ACC112 (cell line): ENCODE measurements around the gene SLC25A53.
A peak's percentile ranks its signal among the peaks of the same experiment; 100 is the strongest.

ENCODE experiments used
- H2AFZ ChIP-seq: fragments of 200-600 bp; sonication (generic); one replicate; pipeline ENCODE4 v1.6.0; 2017; ENCODE audit warnings: antibody characterized with exemption, low read length; ENCODE audit not compliant: unreplicated experiment
- H3K27ac ChIP-seq: fragments of 200-600 bp; sonication (generic); 2 replicates; pipeline ENCODE4 v1.5.1; 2014; ENCODE audit warnings: low read depth, mild to moderate bottlenecking, antibody characterized with exemption, low read length, moderate library complexity
- H3K27me3 ChIP-seq: fragments of 200-600 bp; sonication (generic); 2 replicates; pipeline ENCODE4 v1.6.1; 2014; ENCODE audit warnings: mild to moderate bottlenecking, antibody characterized with exemption, low read length, moderate library complexity, mixed read lengths; ENCODE audit not compliant: insufficient read depth
- H3K36me3 ChIP-seq: fragments of 200-600 bp; sonication (generic); 2 replicates; pipeline ENCODE4 v1.6.1; 2016; ENCODE audit warnings: mild to moderate bottlenecking, antibody characterized with exemption, low read length, moderate library complexity, mixed read lengths; ENCODE audit not compliant: insufficient read depth
- H3K4me1 ChIP-seq: fragments of 200-600 bp; sonication (generic); one replicate; pipeline ENCODE4 v1.6.1; 2016; ENCODE audit warnings: low read length, mixed read lengths; ENCODE audit not compliant: insufficient read depth, unreplicated experiment, control insufficient read depth
- H3K4me3 ChIP-seq: fragments of 200-600 bp; sonication (generic); 2 replicates; pipeline ENCODE4 v1.5.1; 2014; ENCODE audit warnings: mild to moderate bottlenecking, low read depth, low read length
- H3K79me2 ChIP-seq: fragments of 200-600 bp; sonication (generic); one replicate; pipeline ENCODE4 v1.6.0; 2016; ENCODE audit warnings: low read length; ENCODE audit not compliant: control insufficient read depth, unreplicated experiment, insufficient read depth

The SLC25A53 gene, protein sequence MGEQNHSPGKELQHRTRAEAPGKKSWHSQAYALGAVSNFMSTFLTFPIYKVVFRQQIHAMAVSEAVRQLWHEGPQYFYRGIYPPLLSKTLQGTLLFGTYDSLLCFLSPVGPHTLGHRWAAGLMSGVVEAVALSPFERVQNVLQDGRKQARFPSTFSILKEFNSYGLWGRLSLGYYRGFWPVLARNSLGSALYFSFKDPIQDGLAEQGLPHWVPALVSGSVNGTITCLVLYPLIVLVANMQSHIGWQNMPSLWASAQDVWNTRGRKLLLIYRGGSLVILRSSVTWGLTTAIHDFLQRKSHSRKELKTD

DNA sequence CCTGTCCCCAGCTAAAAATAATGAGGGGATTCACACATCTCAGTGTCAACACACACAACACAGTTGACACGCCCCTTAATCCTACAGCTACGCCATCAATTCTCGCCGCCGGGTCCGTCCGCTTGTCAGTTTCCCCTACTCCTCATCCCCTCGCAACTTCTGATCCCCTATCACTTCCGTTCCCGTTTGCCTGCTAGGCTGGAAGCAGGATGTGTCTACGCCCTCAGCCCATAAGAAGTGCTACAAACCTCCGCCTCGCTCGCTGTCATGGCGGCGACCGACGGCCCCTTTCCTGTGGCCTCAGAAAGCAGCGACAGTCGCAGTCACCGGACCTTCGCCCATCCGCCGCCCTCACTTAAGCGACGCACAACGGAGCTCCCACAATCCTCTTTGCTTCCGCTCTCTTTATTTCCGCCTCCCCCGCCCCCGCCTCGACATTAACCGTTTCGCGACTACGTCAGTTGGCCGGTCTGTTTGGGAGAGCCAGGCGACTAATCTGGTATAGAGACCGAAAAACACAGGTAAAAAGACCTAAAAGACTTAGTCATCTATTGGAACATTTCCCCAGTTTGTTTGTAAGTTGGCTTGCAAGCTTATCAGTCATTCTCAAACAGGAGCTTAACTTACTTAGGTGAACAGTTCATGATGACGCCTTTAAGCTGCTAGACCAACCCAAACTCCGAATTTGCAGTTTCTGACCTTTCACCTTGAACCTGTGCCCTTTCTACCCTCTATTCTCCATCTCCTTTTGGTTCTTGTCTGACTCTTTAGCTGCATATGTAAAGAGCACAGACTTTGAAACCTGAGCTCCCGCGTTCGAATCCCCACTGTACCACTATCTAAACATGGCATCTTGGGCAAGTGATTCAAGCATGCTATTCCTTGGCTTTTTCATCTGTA, at the start of gene SLC25A53:
SLC25A53 (minus strand) TSS at position 380 of the 900 bp plus-strand sequence. CDS start 51,752 bp downstream, outside the sequence.
- Histone ChIP-seq H3K27me3 (no peaks in the 10 kb centered on the region), H3K36me3 (no peaks in the 10 kb centered on the region), H3K27ac (peak within 1 kb of the TSS; percentile 90), H3K4me1 (peaks cover 3% of the 10 kb centered on the region), H3K79me2 (peaks cover 12% of the 10 kb centered on the region), H3K4me3 (peak within 1 kb of the TSS; percentile 95), H2AFZ (peak within 1 kb of the TSS; percentile 58)

DNA sequence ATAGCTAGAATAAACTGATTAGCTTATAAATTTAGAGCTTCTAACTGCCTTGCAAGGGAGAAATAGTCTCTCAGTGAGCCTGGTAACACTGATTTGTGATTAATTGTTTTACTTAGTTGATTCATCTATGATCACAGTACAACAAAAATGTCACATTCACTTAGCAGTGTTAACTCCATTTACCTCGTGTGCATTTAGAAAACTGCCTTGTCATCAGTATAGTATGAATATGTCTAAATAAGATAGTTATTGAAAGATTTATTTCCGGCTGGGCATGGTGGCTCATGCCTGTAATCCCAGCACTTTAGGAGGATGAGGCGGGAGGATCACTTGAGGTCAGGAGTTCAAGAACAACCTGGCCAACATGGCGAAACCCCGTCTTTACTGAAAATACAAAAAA, 48.7 kb upstream of the SLC25A53 start:
- Histone ChIP-seq H3K79me2 (no peaks in the 10 kb centered on the region), H2AFZ (no peak overlapping the region), H3K27me3 (no peaks in the 10 kb centered on the region)

GRCh38 chrX:104195489-104196084, 38.8 kb upstream of the SLC25A53 start:
- Histone ChIP-seq H2AFZ (no peak overlapping the region), H3K79me2 (no peaks in the 10 kb centered on the region), H3K36me3 (peaks cover 3% of the 10 kb centered on the region)

More for the DNA sequence above, 48.7 kb upstream of the SLC25A53 start:
- H3K36me3 ChIP-seq, result no peaks in the 10 kb centered on the region
- no peak overlapping the region for H3K27ac ChIP-seq
- H3K4me1 ChIP-seq, result no peaks in the 10 kb centered on the region
- H3K4me3 ChIP-seq, result no peak overlapping the region

DNA sequence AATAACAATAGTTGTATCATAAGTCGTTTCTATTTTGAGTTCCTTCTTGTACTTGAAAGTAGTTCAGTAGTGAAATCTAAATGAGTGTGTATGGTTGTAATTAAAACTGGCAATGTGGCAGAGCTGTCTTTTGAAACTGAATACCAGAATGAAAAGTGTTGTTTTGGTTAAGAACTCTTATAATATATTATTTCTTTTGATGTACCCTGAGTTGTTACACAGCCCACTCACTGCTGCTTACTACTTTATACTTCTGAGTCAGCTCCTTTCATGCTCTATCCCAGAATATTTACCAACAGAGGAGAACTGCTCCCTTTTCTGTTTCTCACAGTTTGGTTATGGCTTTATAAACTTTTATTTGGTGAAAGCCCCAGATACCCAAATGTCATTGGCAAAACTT, 38.2 kb upstream of the SLC25A53 start:
- Histone ChIP-seq H3K27me3 (no peaks in the 10 kb centered on the region), H3K79me2 (no peaks in the 10 kb centered on the region), H2AFZ (no peak overlapping the region), H3K36me3 (peaks cover 5% of the 10 kb centered on the region), H3K4me1 (no peaks in the 10 kb centered on the region), H3K27ac (no peak overlapping the region), H3K4me3 (no peak overlapping the region)

More at GRCh38 chrX:104195489-104196084, 38.8 kb upstream of the SLC25A53 start:
- H3K4me3 ChIP-seq, result no peak overlapping the region
- no peaks in the 10 kb centered on the region for H3K4me1 ChIP-seq
- H3K27me3 ChIP-seq, result no peaks in the 10 kb centered on the region
- H3K27ac ChIP-seq, result no peak overlapping the region

GRCh38 chrX:104193485-104193884, 36.7 kb upstream of the SLC25A53 start:
- no peak overlapping the region for H3K27ac ChIP-seq
- H3K27me3 ChIP-seq, result no peaks in the 10 kb centered on the region
- peaks cover 5% of the 10 kb centered on the region for H3K36me3 ChIP-seq
- no peak overlapping the region for H3K4me3 ChIP-seq
- no peak overlapping the region for H2AFZ ChIP-seq
- H3K4me1 ChIP-seq, result no peaks in the 10 kb centered on the region
- H3K79me2 ChIP-seq, result no peaks in the 10 kb centered on the region

DNA sequence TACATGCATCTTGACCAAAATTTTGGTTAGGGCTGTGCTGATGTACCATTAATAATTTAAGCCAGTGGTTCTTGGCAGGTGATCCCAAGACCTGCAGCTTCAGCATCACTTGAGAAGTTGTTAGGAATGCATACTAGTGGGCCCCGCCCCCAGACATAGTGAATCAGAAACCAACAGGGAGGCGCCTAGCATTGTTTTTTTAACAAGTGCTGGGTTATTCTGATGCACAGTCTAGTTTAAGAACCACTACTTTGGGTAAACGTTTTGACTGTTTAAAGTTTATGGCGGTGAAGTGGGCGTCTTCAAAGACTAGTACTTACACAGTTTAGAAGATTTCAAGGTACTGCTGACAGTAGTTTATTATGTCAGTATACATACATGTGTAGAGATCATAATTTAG, 33.0 kb upstream of the SLC25A53 start:
- Histone ChIP-seq H3K4me3 (no peak overlapping the region), H3K4me1 (no peaks in the 10 kb centered on the region), H3K27me3 (no peaks in the 10 kb centered on the region), H3K36me3 (peaks cover 5% of the 10 kb centered on the region), H2AFZ (no peak overlapping the region), H3K27ac (no peak overlapping the region), H3K79me2 (no peaks in the 10 kb centered on the region)

GRCh38 chrX:104187931-104188330, 31.1 kb upstream of the SLC25A53 start:
- Histone ChIP-seq H2AFZ (no peak overlapping the region), H3K27me3 (no peaks in the 10 kb centered on the region), H3K27ac (no peak overlapping the region), H3K79me2 (no peaks in the 10 kb centered on the region), H3K4me3 (no peak overlapping the region), H3K4me1 (no peaks in the 10 kb centered on the region), H3K36me3 (peaks cover 5% of the 10 kb centered on the region)

- Histone ChIP-seq H3K27ac (no peak overlapping the region), H3K79me2 (peaks cover 22% of the 10 kb centered on the region), H3K36me3 (no peaks in the 10 kb centered on the region), H3K4me1 (no peaks in the 10 kb centered on the region), H3K27me3 (no peaks in the 10 kb centered on the region), H3K4me3 (no peak overlapping the region), H2AFZ (no peak overlapping the region)
Observed at GRCh38 chrX:104183685-104184084, 26.9 kb upstream of the SLC25A53 start.

DNA sequence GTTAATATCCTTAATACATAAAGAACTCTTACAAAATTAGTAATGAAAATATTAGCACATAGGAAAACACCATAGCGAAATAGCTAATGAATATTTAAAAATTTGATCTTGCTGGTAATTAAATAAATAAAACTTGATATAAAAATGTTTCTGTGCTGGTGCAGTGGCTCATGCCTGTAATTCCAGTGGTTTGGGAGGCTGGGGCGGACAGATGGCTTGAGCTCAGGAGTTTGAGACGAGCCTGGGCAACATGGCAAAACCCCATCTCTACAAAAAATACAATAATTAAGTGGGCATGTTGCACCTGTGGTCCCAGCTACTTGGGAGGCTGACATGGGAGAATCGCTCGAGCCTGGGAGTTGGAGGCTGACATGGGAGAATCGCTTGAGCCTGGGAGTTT, 17.0 kb upstream of the SLC25A53 start:
- peaks cover 12% of the 10 kb centered on the region for H3K36me3 ChIP-seq
- no peak overlapping the region for H3K27ac ChIP-seq
- no peak overlapping the region for H2AFZ ChIP-seq
- H3K4me3 ChIP-seq, result no peak overlapping the region
- H3K79me2 ChIP-seq, result peaks cover 50% of the 10 kb centered on the region
- H3K4me1 ChIP-seq, result peaks cover 6% of the 10 kb centered on the region
- H3K27me3 ChIP-seq, result no peaks in the 10 kb centered on the region

DNA sequence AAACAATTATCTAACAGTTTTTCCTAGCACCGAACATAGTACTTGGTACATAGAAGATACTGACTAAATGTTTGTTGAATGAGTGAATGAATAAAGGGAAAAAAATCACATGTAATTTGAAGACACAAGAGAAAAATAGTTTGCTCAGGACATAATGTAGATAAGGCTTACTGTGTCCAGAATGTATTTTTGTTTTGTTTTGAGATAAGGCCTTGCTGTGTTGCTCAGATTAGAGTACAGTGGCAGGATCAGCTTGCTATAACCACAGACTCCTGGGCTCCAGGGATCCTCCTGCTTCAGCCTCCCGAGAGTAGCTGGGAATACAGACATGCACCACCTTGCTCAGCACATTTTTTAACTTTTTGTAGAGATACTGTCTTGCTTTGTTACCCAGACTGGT, 16.0 kb upstream of the SLC25A53 start:
- H3K36me3 ChIP-seq, result peaks cover 12% of the 10 kb centered on the region
- no peaks in the 10 kb centered on the region for H3K27me3 ChIP-seq
- peaks cover 6% of the 10 kb centered on the region for H3K4me1 ChIP-seq
- peaks cover 57% of the 10 kb centered on the region for H3K79me2 ChIP-seq
- H3K4me3 ChIP-seq, result no peak overlapping the region
- no peak overlapping the region for H2AFZ ChIP-seq
- H3K27ac ChIP-seq, result no peak overlapping the region
